GM12875 (cell line): ENCODE results near the gene PRR32.

Experiments
- H3K4me3 ChIP-seq: one replicate; pipeline ENCODE4 v1.5.1; 2011; ENCODE audit warnings: low read depth, low read length, control low read depth
- TF ChIP-seq, protein P1 (sequence below): IDR thresholded peaks from 2 replicates; pipeline ENCODE4 v1.5.1; 2011; ENCODE audit warnings: low read depth, mild to moderate bottlenecking, control low read depth, inconsistent platforms, low read length, moderate library complexity, borderline replicate concordance; ENCODE audit not compliant: insufficient read depth

Gene PRR32

DNA sequence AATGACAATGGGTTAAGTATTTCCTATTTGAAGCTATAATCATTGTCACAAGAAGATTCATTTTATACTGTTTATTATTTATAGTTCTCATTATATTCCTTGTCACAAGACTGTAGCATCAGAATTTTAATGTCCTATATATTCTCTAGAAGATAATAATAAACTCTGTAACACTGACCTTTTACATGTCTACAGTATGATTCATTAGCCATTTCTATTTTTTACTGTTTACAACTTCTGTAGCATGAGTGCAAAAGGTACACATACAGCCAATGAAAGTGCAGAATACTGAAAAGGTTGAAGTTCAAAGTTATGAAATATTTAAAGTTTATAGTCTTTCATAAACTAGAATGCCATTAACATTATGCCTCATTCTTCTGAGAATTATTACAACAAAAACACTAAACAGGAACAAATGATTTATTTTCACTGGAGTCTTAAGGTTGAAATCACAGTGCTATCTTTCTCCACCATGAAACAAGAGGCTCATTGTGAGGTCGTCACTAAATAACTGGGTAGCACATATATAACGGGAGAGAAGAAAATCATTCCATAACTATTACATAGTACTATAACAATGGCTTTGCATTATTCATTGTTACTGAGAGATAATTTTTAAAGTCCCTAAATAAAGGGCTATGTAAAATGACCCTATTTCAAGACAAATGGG lies 4.9 kb downstream of the PRR32 start:
- TF ChIP-seq, protein P1, sequence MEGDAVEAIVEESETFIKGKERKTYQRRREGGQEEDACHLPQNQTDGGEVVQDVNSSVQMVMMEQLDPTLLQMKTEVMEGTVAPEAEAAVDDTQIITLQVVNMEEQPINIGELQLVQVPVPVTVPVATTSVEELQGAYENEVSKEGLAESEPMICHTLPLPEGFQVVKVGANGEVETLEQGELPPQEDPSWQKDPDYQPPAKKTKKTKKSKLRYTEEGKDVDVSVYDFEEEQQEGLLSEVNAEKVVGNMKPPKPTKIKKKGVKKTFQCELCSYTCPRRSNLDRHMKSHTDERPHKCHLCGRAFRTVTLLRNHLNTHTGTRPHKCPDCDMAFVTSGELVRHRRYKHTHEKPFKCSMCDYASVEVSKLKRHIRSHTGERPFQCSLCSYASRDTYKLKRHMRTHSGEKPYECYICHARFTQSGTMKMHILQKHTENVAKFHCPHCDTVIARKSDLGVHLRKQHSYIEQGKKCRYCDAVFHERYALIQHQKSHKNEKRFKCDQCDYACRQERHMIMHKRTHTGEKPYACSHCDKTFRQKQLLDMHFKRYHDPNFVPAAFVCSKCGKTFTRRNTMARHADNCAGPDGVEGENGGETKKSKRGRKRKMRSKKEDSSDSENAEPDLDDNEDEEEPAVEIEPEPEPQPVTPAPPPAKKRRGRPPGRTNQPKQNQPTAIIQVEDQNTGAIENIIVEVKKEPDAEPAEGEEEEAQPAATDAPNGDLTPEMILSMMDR: no peak
- no peak overlapping the region for H3K4me3 ChIP-seq

DNA sequence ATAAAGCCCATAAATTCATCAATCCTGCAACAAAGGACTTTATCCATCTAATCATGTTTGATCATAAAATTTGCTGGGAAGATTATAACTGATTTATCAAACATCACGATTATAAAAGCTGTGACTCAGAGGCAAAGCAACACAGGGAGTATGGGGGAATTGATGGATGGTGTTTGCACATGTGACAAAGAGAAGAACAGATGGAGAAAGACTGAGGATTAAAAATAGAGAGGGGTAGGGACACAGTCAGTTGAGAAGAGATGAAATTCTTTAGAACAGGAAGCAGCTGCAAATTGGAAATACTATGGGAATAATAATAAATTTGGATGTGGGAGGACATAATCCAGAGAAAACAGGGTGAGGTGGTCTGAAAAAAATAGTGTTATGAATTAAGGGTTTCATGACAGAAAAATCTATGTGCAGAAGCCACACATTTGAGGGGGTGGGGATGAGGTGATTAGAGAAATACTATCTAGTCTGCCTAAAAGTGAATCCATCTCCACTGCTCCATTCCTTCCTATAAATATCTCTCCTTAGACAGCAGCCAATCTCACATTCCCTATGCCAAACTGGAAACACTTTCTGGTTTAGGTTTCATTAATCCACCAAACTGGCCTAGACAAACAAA lies 6.2 kb downstream of the PRR32 start:
- TF ChIP-seq, protein P1: no peak
- no peak overlapping the region for H3K4me3 ChIP-seq

DNA sequence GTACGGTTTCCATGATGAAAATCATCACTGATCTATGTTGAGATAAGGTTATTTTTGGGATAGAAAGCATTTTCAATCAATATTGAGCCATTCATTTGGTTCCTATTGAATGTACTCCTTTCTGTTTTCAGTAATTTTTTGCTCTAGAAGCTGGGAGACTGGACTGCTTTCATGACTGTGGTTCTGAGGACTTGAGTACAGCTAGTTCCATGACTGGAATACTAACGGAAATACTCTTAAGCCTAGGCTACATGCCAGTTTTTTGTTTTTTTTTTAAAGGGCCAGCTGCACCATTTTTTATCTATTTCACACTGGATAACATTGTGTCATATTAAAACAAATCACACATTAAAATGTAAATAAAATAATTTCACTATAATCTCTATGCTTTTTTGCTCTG lies 16.7 kb downstream of the PRR32 start:
- H3K4me3 ChIP-seq: no peak overlapping the region
- TF ChIP-seq, protein P1: no peak

DNA sequence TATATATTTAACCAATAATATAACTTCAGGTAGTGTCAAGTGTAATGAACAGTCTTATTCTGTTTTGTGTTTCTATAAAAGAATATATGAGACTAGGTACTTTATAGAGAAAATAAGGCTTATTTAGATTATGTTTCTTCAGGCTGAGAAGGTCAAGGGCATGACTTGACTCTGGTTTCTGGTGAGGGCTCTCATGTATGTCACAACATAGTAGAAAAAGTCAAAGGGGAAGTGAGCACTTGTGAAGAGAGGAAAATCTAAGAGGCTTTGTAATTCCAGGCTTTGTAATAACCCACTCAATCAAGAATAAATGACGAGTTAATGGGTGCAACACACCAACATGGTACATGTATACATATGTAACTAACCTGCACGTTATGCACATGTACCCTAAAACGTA lies 27.6 kb downstream of the PRR32 start:
- TF ChIP-seq, protein P1: no peak

DNA sequence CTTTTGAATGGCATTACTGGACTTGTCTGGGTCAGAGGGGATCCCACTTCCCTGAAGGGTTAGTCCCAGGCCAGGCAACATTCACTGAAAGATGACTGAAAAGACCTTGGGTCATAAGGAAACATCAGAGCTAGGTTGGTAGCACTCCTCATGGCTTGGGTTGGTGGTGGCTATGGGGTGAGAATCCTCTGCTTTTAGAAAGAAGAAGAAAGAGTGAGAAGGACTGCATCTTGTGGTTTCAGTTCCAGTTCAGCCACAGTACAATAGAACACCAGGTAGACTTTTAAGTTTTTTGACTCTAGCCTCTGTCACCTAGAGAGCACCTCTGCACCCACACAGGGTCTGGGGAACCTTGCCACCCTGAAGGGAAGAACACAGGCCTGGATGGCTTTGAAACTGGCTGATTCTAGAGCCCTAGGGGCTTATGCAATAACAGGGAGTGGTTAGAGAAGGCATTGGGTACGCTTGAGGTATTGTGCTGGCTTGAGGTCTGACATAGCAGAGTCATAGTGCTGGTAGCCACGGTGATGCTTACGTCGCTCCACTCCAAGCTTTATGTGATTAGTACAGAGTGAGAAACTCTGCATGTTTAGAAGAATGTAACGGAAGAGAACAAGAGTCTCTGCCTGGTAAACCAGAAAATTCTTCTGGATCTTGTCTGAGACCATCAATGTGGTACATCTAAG lies 36.5 kb downstream of the PRR32 start:
- no peak overlapping the region for H3K4me3 ChIP-seq
- TF ChIP-seq, protein P1: no peak

More for the DNA sequence above, 27.6 kb downstream of the PRR32 start:
- H3K4me3 ChIP-seq: no peak overlapping the region
